HepG2 (cell line): Measurements from ENCODE around the gene DAB2IP. TPM values are rescaled to one million over a fixed set of nuclear protein-coding genes. Genes with fewer than 3 reads are reported as not detected.

ENCODE experiments used
- ATAC-seq: fragments of 200-7000 bp; cut with Tn5 transposase; 3 replicates; pipeline ENCODE4 v1.9.1; 2020; ENCODE audit warnings: mild to moderate bottlenecking, moderate library complexity
- BruUV-seq: library from RNA; stranded (reverse); fragments of 400-500 nt; replicated peaks from 2 replicates; lab custom pipeline; 2021; lab: Mats Ljungman, UMichigan
- CTCF ChIA-PET: fragments of 300-600 bp; formaldehyde crosslinking; extraction: SDS; loops from one replicate; lab custom pipeline; 2021; ENCODE audit warnings: low total read pairs, inconsistent platforms, low intra/inter-chr PET ratio; lab: Yijun Ruan, JAX
- POLR2A ChIA-PET: fragments of 350-600 bp; sonication (Branson Sonifier 250); formaldehyde crosslinking; loops from one replicate; lab custom pipeline; 2020; ENCODE audit warnings: antibody characterized with exemption, inconsistent platforms; lab: Yijun Ruan, JAX
- DNase-seq: peaks from one replicate; pipeline ENCODE4 v3.0.0-alpha.2; 2015; ENCODE audit warnings: low spot score
- FAIRE-seq: peaks from 3 replicates; lab custom pipeline; 2011; peaks lifted over from hg19 to GRCh38; lab: Jason Lieb, UNC
- H2AFZ ChIP-seq: one replicate; pipeline ENCODE4 v1.6.1; 2011; ENCODE audit warnings: low read length, inconsistent platforms
- H3K27ac ChIP-seq: fragments of 300-600 bp; 3 replicates; pipeline ENCODE4 v1.8.0; 2011; ENCODE audit warnings: mixed run types, mild to moderate bottlenecking, mixed read lengths, low read length, inconsistent platforms; ENCODE audit not compliant: insufficient read depth; ENCODE audit errors: extremely low read length
- H3K27me3 ChIP-seq, 2 experiments: fragments of 200-600 bp in 1 of 2; 2 replicates in 1 of 2; 3 replicates in 1 of 2; pipeline versions ENCODE4 v1.6.0 to v1.8.0; 2011; ENCODE audit warnings: low read length in 2 of 2, mild to moderate bottlenecking in 2 of 2, moderate library complexity in 2 of 2, inconsistent platforms in 1 of 2; ENCODE audit not compliant: insufficient read depth in 2 of 2, control insufficient read depth in 1 of 2
- H3K36me3 ChIP-seq, 2 experiments: fragments of 200-600 bp in 1 of 2; replicated peaks in 1 of 2; 2 replicates in 1 of 2; 3 replicates in 1 of 2; pipeline versions ENCODE4 v1.5.1 to v1.8.0; 2011; ENCODE audit warnings: low read length in 2 of 2, inconsistent platforms in 1 of 2; ENCODE audit not compliant: insufficient read depth in 2 of 2, control insufficient read depth in 1 of 2
- H3K4me1 ChIP-seq: 2 replicates; pipeline ENCODE4 v1.5.1; 2012; ENCODE audit warnings: low read length, inconsistent platforms; ENCODE audit not compliant: insufficient read depth
- H3K4me2 ChIP-seq: 2 replicates; pipeline ENCODE4 v1.6.0; 2011; ENCODE audit warnings: low read depth, low read length, inconsistent platforms
- H3K4me3 ChIP-seq, 3 experiments: fragments of 200-600 bp in 1 of 3; sonication (generic), shearing (Covaris generic) in 1 of 3; replicated peaks in 1 of 3; 2 replicates each; pipeline ENCODE4 v1.5.1; 2011 to 2016; ENCODE audit warnings: low read length in 3 of 3, inconsistent platforms in 2 of 3, low read depth in 2 of 3, mild to moderate bottlenecking in 2 of 3, control low read depth in 1 of 3, mixed read lengths in 1 of 3; ENCODE audit not compliant: insufficient read depth in 1 of 3
- H3K79me2 ChIP-seq: one replicate; pipeline ENCODE4 v1.6.1; 2011; ENCODE audit warnings: low read length, inconsistent platforms; ENCODE audit not compliant: insufficient read depth
- H3K9ac ChIP-seq: 2 replicates; pipeline ENCODE4 v1.6.0; 2011; ENCODE audit warnings: mild to moderate bottlenecking, low read depth, low read length, inconsistent platforms; ENCODE audit not compliant: insufficient read depth
- H3K9me3 ChIP-seq: 2 replicates; pipeline ENCODE4 v1.5.1; 2012; ENCODE audit warnings: mild to moderate bottlenecking, low read length
- H4K20me1 ChIP-seq: 2 replicates; pipeline ENCODE4 v1.6.0; 2011; ENCODE audit warnings: inconsistent platforms, mild to moderate bottlenecking, low read length, moderate library complexity; ENCODE audit not compliant: insufficient read depth
- FOXA3 ChIP-seq: IDR thresholded peaks from 2 replicates; pipeline ENCODE4 v1.6.1; 2016; ENCODE audit warnings: missing genetic modification reagents, missing compliant biosample characterization
- SALL2 ChIP-seq: sonication (generic); formaldehyde crosslinking; IDR thresholded peaks from 2 replicates; pipeline ENCODE4 v1.8.1; 2023; ENCODE audit warnings: mild to moderate bottlenecking, missing genetic modification reagents, inconsistent platforms
- WGBS: methylation state at CpG from one replicate; pipeline ENCODE4 v1.1.6; 2017; ENCODE audit warnings: low lambda C conversion rate; 5-methylcytosine and 5-hydroxymethylcytosine counted together
- in situ Hi-C: cut with HindIII; loops from 2 replicates; pipeline ENCODE4 v1.10.0; 2017; ENCODE audit warnings: low pct_unique_long_range_greater_than_20kb; ENCODE audit not compliant: extremely low pct_ligation_motif_present
- intact Hi-C: fragments of 100-400 bp; cut with micrococcal nuclease; formaldehyde crosslinking; loops from one replicate; pipeline ENCODE4 v1.10.0; 2022; ENCODE audit not compliant: unreplicated experiment
- polyA plus RNA-seq, 8 experiments: library from polyadenylated mRNA; depleted of rRNA in 3 of 8; stranded (reverse) in 7 of 8; unstranded in 1 of 8; fragments of >200 nt; fragmentation: Illumina TruSeq in 4 of 8; extraction: Trizol in 4 of 8; gene quantifications; 2 replicates each; pipeline versions ENCODE4 v1.2.1 to v1.2.3, GENCODE V29; 2011 to 2016; ENCODE audit warnings: low read depth in 4 of 8, missing spikeins in 1 of 8, mixed read lengths in 1 of 8; ENCODE audit not compliant: insufficient read depth in 1 of 8
- total RNA-seq, 5 experiments: library from RNA; depleted of rRNA; stranded (reverse); fragments of >200 nt; fragmentation: Illumina TruSeq; extraction: Trizol; gene quantifications; 2 replicates each; pipeline ENCODE4 v1.2.3, GENCODE V29; 2016; ENCODE audit warnings: low read depth in 1 of 5
- TF ChIP-seq, protein P1 (sequence below): sonication (generic); formaldehyde crosslinking; IDR thresholded peaks from 2 replicates; pipeline ENCODE4 v1.4.0; 2020; ENCODE audit warnings: missing genetic modification reagents

Gene DAB2IP
- total and polyA plus RNA-seq, 2 of the 13 experiments (the other 11 are each of a cell fraction or from before 2014, with no cell fraction given): 25.3 to 37.9 TPM

DNA sequence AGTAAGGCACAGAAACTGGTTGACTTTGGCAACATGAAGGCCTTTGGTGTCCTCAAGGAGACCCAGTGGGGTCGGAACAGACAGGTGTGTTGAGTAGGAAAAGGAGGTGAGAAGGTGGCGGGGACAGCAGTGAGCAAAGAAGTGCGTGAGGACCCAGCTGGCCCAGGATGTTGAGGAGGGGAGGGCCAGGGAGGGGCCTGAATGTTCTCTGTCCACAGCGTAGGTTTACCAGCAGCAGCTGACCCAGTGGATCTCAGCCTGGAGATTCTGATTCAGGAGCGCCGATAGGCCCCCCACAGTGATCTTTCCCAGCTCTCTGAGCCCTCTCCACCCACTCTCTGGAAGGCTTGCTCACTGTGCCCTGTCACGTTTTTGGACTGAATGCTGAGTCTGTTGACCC lies 88.5 kb downstream of the DAB2IP start:
- H3K4me1 ChIP-seq: peaks cover 81% of the 10 kb centered on the region
- no TSS peak for BruUV-seq
- in situ Hi-C loops: loop anchor here (10.0 to 25.0 kb wide), 2 partner anchors 125 to 247 kb away; no protein-coding TSS in a partner anchor

More for the DNA sequence above, 88.5 kb downstream of the DAB2IP start:
- FAIRE-seq: no peak
- no peaks in the 10 kb centered on the region for H3K9me3 ChIP-seq
- DNase-seq: no peak
- CTCF ChIA-PET: no interaction called here
- no peak overlapping the region for H2AFZ ChIP-seq
- no peak for ATAC-seq
- H3K9ac ChIP-seq: peak overlapping the region; percentile 25
- POLR2A ChIA-PET: interaction anchor here (1.0 kb wide), 1 partner anchor 10 kb away, joined by 5 read pairs; no protein-coding TSS in a partner anchor
- H3K36me3 ChIP-seq: no peaks in the 10 kb centered on the region; a peak in 2 of 5 replicates
- peak overlapping the region; percentile 14 for H3K27ac ChIP-seq
- H3K27me3 ChIP-seq: no peaks in the 10 kb centered on the region; a peak in 1 of 5 replicates
- H3K4me2 ChIP-seq: peak overlapping the region; percentile 92
- TF ChIP-seq FOXA3 (CRISPR knock-in tag): no peak
- TF ChIP-seq, protein P1, sequence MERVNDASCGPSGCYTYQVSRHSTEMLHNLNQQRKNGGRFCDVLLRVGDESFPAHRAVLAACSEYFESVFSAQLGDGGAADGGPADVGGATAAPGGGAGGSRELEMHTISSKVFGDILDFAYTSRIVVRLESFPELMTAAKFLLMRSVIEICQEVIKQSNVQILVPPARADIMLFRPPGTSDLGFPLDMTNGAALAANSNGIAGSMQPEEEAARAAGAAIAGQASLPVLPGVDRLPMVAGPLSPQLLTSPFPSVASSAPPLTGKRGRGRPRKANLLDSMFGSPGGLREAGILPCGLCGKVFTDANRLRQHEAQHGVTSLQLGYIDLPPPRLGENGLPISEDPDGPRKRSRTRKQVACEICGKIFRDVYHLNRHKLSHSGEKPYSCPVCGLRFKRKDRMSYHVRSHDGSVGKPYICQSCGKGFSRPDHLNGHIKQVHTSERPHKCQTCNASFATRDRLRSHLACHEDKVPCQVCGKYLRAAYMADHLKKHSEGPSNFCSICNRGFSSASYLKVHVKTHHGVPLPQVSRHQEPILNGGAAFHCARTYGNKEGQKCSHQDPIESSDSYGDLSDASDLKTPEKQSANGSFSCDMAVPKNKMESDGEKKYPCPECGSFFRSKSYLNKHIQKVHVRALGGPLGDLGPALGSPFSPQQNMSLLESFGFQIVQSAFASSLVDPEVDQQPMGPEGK (CRISPR knock-in tag): 0 out of 2 replicates have a peak, but pooled peaks have one; percentile 31
- TF ChIP-seq SALL2 (CRISPR knock-in tag): 0 out of 2 replicates have a peak, but pooled peaks have one; percentile 23
- H4K20me1 ChIP-seq: no peaks in the 10 kb centered on the region
- H3K4me3 ChIP-seq: peak overlapping the region in 1 of 3 experiments; percentile 88; a peak in 2 of 6 replicates
- H3K79me2 ChIP-seq: peaks cover 71% of the 10 kb centered on the region
- intact Hi-C loops: loop anchor here (5.0 to 10.0 kb wide), 3 partner anchors 85 to 237 kb away; no protein-coding TSS in a partner anchor
- WGBS: 71% methylated on average over 5 of the region's 7 CpGs
